HCEC 1CT (cell line): Measurements from ENCODE around the gene AVPI1.
"Not testable (repeated sequence)": the region's sequence is repeated elsewhere in the genome, so short reads cannot be mapped to it uniquely, and the experiment has no call there.

ENCODE experiments used
- DNase-seq: peaks from one replicate; pipeline ENCODE4 v3.0.0-alpha.2; 2017

AVPI1 gene

DNA sequence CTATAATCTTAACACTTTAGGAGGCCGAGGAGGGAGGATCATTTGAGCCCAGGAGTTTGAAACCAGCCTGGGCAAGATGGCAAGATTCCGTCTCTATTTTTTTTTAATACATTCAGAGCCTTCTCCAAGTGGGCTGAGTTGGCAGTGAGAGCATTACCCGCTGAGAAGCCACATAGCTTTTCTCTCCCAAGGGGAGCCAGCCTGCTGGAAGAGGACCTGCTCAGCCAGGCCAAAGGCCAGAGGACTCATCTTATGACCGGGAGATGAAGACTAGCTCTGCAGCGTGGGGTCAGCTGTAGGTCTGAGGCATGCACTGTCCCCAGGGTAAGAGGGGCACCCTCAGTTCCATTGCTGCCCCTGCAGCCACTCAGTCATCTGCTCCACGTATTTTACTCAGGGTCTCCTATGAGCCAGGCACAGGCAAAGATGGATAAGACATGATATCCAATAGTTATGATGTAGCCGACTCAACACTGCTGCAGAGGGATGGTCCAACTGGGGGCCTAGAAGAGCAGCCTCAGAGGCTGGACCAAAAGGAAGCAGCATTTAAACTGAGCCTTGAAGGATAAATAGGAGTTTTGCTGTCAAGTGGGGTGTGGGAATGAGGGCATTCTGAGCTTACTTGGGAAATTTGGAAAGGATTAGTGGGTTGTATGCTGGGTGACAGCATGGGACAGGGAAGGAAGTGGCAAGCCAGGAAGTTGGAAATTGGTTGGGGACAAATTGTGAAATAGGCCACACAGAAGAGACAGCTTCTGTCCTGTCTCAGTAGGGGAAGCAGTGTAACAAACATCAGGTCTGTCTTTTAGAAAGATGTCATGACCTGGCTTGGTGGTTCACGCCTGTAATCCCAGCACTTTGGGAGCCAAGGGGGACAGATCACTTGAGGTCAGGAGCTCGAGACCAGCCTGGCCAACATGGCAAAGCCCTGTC is 24.9 kb upstream of the AVPI1 start:
- no peak for DNase-seq

DNA sequence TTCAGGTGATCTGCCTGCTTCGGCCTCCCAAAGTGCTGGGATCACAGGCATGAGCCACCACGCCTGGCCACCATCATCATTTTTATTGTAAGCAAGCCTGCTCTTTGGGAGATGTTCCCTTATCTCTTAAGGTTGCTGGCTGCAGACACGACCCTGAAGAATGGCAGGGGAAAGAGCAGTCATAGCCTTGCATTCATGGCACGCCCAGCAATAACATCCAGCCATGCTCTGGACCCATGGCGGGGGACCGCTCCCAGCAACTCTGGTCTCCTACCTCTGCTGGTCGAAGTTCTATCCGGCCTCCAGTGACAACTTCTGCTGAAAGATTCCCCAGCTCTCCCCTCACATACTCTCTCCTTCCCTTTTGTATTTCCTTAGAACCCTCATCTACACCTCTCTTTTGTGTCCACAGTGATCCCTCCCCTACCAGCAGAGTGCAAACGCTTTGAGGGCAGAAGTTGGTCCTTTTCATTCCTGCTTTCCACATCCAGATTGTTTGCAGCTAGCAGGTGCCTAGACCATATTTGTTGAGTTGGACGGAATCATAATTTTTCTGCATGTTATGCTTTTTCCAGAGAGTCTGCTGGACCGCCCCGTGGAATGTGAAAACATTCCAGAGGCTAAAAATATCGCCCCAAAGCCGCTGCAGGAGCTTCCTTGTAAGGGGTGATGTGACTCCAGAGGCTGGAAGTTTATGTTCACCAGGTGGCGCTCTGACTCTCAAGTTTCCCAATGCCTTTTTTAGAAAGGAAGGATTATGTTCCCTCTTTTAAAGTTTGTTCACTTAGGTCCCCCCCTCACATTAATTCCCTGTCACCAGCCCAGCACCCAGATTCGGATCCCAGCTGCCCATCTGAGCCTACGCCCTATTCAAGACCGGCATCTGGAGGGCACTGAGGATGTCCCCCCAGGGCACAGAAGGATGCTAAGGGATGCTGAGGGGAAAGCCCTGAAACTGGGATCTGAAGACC is 22.2 kb upstream of the AVPI1 start:
- DNase-seq: peak; percentile 80

DNA sequence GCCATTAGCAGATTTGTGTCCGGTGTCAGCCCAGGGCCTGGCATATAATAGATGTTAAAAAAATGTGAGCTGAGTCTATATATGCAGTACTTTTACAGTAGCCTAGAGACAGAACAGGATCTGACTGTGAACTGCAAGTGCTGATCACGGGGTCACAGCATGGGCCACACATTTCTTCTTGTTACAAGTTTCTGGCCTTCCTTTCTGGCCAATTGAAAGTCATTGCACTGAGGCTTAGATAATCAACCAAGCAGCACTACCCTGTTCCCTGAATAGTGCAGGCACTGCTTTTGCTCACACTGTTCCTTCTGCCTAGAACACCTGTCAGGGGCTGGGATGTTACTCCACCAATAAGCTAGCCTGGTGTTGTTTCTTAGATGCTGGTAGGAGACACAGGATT is 21.1 kb upstream of the AVPI1 start:
- DNase-seq: no peak

DNA sequence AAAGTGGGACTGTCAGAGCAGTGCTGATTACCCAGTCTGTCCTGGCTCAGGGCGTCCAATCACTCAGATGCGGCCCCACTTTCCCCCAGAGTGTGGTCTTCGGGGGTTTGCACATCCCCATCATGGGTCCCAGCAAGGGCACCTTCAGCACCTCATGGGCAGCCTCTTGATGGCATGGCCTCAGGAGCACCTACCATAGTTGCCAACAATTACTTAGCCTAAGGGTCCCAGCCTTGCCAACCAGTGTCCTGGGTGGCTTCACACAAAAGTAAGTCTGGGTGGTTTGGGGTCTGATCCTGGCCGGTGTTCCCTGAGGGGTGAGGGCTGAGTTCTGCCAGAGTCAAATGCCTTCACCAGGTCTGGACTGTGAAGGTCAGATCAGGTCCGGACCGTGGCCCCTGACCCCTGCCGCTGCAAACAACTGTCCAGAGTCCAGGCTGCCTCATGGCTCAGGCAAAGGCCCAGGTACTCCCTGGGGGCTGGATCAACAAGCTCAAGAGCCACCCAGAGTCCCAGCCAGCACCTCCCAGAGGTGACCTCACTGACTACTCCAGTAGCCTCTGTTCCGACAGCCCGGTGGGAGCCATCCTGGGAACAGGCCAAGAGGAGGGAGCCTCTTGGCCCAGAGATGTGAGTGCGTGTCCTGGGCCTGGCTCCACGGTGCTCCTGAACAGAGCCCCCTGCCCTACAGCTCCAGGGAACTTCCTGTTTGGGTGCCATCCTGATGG is 20.3 kb upstream of the AVPI1 start:
- DNase-seq: no peak

DNA sequence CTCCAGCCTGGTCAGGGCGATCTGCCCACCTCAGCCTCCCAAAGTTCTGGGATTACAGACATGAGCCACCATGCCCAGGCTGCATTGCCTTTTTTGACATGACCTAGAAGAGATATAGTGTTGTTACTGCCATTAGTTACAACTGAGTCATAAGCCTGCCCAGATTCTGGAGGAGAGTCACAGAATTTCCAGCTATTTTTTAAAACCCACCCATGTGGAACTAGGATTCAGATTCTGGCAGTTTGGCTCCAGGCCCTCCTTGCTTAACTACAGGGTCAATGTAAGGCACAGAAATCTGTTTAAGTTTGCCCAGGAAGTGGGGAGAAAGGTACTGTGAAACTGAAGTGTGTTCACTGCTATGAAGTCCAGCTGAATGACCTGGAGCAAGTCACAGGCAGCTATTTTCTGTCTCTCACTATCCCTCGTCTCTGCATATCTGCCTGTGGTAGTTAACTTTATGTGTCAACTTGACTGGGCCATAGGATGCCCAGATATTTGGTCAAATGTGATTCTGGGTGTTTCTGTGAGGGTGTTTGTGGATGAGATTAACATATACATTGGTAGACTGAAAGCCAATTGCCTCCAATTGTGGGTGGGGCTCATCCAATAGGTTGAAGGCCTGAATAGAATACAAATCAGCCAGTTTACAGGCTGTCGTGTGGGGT is 18.1 kb upstream of the AVPI1 start:
- DNase-seq: no peak

DNA sequence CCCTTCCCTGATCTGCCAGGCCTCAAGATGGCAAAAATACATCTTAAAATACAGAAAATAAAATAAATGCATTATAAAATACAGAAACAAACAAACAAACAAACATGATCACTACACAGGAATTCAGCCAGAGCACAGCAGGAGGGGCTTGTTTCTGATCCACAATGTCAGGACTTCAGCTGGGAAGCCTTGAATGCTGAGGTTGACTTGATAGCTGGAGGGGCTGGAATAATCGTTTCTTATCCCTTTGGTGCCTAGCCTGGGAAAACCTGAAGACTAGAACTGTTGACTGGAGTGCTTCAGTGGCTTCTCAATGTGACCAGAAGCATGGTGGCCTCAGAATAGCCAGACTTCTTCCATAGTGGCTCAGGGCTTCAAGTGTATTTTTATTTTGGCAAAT is 17.3 kb upstream of the AVPI1 start:
- DNase-seq: no peak

DNA sequence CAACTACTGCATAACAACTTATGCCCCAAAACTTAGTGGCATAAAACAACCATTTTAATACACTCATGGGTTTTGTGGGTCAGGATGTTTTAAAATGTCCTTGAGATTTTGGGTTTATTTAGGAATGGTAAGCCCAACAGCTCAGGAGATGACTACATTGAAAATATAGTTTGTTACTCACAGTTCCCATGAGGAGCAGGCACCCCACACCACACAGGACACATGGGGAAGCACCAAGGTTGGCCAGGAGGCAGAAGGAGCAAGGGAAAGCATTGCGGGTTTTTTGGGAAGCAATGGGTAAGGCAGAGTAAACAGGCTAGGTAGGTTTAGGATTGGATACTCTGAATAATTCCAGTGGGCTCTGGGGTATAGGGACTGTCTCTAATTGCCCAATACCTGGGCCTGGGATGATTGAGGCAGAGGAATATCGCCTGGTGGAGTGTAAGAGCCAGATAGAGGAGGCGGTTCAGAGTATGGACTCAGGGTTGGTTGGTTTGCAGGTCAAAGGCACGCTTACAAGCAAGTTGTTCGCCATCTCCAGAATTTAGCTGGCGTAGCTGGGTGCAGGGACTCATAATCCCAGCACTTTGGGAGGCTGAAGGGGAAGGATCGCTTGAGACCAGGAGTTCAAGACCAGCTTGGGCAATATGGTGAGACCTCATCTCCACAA is 16.5 kb upstream of the AVPI1 start:
- DNase-seq: no peak

DNA sequence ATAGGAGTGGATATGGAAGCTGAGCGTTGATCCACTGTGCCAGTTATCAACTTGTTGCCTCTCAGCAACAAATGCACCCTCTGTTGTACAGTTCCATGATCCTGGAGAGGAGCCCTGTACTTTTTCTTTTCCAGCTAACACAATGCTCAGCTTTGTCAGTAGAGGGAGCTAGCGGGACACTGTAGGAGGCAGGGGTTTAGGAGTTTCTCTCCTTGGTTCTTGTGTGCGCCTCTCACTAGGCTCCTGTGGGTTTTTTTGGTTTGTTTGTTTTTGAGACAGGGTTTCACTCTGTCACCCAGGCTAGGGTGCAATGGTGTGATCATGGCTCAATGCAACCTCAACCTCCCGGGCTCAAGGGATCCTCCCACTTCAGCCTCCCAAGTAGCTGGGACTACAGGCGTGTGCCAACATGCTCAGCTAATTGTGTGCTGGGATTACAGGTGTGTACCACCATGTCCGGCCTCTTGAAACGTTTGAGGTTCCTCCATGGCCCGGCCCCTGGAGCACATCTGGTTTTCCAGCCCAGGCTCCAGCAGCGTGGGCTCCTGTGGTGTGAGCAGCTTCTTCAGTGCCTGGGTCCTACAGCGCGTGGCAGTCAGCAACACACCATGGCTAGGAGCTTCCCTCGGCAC is 14.5 kb upstream of the AVPI1 start:
- DNase-seq: peak; percentile 75

DNA sequence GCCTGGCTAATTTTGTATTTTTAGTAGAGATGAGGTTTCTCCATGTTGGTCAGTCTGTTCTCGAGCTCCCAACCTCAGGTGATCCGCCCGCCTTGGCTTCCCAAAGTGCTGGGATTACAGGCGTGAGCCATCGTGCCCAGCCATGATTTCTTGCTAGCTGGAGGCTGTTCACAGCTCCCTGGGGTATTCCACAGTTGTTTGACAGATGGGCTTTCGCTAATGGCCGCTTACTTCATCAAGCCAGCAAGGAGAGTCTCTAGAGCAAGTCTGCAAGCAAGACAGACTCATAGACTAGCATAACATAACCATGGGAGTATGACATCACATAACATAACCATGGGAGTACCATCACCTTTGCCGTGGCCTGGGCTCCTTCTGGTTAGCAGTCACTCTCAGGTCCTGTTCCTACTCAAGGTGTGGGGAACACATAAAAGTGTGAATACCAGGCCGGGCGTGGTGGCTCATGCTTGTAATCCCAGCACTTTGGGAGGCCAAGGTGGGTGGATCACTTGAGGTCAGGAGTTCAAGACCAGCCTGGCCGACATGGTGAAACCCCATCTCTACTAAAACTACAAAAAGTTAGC is 11.1 kb upstream of the AVPI1 start:
- DNase-seq: not testable (repeated sequence)

DNA sequence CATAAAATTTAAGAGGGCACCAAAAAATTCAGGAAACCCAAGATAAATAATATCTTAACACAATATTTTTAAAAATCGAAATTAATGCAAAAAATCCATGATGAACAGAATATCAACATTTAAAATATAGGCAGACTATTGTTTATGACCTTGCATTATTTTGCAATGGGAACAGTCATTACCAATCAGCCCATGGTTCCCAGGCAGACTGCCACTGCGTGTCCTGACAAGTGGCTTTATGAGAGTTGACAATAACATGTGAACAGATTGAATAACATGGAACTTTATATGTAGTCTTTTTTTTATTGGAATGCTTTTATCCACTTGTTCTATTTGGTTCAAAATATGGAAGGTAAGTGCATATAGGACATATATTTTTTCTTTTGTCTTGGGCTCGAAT is 3.1 kb upstream of the AVPI1 start:
- no peak for DNase-seq

DNA sequence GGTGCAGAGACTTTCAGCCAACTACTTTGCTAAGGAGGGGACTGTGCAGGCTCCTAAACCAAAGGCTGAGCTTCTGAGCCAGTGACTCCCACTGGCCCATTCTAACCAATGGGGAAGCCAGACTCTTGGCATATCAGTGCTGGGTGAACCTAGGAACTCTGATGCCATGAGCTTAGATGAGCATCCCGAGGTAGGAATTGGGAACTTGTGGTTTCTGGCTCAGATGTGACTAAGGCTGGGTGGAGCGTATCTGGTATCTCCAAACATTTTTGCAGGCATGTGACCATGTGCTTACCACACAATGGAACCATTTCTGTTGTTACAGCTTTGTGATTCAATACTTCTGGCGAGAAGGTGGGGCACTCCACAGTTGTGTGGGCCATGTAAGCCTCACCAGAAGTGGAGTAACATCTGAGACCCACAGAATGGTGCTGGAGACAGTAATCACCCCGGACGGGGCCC is 2.5 kb upstream of the AVPI1 start:
- peak; percentile 96 for DNase-seq

DNA sequence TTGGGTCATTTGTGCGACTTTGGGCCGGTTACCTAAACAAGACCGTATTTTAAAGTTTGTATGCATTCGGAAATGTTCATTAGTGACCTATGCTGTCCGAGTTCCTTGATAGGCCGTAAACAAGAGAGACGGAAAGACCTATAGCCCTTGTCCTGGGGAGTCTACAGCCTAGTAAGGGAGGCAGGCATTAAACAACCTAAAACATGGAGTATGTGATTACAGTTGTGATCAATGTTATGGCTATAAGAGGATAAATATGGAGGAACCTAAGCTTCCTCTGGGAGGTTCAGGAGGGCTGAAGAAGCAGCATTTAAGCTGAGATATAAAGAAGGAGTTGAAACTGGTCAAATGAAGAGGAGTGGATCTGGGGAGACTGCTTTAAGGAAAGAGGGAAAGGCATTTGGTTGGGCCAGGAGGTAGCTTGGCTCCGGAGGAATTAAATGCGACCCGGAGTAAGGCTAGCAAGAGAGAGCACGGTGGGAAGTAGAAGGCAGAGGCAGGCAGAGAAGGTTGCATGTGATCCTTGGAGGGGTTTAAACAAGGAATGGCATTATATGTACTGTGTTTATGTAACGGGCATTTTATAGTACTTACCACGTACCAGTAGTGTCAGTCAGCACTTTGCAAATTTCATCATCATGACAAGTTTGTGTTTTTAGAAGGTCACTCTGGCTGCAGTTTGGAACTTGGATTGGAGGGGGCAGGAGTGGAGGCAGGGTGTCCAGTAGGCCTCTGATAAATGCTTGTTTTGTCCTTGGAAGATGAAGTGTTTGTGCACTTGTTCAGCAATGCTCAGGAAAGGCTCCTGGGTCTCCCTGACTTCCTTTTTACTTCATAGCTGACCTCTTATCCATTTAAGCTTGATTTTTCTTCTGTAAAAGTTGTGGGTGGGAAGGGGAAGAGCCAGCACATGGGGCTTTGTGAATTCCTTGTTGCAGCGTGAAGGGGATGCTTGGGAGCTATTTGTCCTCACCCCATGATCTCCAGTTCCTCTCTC is 1.0 kb upstream of the AVPI1 start:
- peak; percentile 85 for DNase-seq

DNA sequence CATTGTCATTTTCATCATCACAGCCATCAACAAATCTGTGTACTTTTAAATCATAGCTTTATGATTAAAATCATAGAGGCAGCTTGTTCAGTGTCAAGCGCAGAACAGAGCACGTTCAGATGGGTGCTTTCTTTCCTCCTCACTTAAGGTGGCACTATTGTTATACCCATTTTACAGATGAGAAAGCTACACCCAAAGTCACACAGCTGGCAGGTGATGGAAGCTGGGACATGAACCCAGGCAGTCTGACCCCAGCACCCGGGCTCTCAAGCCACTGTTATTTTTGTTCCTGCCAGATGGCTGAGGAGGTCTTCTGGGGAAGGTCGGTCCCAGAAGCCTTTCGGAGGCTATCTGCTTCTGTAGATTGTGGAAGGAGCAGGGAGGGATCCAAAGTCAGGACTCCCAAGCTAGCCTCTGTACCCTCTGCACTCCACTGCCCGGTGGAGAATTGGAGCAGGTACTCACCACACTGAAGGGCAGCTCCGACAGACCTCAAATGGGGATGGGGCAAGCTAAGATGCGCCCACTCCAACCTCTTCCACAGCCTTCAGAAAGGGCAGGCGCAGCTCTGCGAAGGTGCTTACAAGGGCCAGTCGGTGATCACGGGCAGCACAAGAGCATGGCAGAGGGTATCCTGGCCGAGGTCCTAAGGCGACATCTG is 610 bp downstream of the AVPI1 start:
- DNase-seq: peak; percentile 2

DNA sequence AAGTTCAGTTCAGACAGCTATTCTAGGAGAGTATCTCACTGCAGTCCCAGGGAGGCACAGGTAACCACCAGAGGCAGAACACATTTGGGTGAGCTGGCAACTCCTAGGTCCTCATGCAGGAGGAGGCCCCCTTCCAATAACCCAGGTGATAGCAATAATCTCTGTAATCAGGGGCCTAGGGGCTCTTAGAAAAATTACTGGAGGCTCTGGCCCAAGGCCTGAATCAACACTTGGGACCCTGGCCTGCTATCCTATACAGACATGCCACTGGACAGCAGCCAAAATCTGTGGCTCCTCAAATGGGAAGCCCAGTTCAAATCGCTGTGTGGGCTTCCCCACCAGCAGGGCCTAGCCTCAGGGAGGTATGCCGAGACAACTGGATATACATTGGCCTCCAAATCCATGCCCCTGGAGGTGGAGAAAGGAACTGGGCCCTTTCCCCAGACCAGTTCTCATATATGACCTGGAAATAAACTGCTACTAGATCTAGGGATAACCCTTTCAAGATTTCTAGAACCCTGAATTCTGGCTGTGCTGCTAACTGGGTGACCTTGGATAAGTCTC is 1.6 kb downstream of the AVPI1 start:
- peak; percentile 56 for DNase-seq

DNA sequence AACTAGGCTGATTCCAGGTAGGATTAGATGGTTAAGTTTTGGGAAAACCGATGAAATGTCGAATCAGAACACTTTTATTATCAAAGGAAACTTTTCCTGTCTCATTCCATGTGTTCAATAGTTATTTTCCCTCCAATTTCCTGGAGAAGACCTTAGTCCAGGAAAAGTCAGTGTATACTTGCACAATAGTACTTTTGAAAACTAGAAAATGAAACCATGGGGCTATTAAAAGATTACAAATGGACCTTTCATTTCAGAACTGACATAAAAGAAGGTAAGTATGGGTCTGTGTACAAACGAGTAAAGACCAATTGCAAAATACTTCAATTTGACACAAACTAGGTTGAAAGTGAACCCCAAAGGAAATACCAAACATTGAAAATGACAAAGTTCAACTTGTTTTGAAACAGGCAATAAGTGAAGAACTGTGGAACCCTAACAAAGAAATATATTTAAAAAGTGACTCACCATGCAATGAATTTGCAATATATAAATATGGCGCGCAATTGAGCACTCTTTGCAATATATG is 2.1 kb downstream of the AVPI1 start:
- peak; percentile 68 for DNase-seq

DNA sequence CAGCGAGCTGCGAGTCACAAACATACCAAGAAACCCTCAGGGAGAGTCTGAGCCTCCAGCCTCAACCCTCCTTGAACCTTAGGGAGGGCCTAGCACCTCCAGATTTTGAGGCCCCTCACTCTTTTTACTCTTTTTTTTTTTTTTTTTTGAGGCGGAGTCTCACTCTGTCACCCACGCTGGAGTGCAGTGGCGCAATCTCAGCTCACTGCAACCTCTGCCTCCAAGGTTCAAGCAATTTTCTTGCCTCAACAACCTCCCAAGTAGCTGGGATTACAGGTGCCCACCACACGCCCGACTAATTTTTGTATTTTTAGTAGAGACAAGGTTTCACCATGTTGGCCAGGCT is 2.7 kb downstream of the AVPI1 start:
- DNase-seq: not testable (repeated sequence)

DNA sequence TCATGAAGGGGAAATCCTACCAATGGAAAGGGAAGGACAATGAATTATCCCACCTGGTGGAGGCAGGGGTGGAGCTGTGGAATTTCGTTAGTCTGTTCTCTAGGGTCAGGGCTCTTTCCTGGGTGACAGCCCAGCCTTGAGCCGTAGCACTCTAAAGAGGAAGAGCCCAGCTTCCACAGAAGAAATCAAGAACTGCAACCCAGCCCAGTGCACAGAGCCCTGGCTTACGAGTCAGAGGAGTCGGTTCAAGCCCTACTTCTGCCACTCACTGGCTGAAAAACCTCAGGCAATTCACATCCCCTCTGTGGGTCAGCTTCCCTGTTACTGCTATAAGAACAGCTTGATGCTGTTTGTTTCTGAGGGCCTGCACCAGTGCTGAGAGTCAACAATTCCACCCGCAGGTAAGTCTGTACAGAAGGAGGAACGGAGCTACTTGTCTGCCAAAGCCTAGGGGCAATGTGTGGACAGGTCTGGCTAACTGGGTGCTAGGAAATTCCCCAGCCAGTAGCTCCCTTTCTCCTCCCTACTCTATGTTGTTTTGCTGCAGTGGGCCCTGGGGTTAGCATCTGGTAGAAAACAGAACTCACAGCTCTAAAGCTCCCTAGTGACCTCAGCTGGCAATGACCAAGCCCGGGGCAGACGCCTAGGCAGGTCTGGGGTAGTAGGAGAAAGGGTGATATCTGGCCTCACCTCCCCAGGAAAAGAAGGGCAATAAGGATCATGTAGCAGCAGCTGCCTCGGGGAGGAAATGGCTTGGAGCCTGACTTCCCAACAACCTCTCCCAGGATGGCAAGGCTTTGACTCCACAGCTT is 3.3 kb downstream of the AVPI1 start:
- peak; percentile 50 for DNase-seq

DNA sequence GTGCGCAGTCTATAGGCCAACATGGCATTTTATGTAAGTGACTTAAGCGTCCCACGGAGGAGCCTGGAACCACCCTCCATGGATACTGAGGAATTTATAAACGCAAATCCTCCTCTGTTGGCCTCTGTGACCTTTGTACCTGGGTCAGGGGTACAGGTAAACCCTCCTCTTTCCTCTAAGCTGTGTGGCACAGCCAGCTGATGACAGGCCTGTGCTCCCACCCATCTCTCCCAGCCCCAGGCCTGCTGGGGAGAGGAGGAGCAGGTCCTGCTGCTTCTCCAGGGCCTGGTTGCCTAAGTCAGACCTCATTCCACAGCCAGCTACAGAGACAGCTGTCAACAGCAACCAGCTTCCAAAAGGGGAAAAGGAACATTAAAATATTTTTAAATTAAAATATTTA is 5.0 kb downstream of the AVPI1 start:
- no peak for DNase-seq
